NCI-H82 (cell line): ENCODE data around the gene KCNAB1.
A peak's percentile ranks its signal among the peaks of the same experiment; 100 is the strongest.
"Not testable (repeated sequence)": the region's sequence is repeated elsewhere in the genome, so short reads cannot be mapped to it uniquely, and the experiment has no call there.

Source experiments
- DNase-seq: peaks from one replicate; lab custom pipeline; 2025; lab: John Stamatoyannopoulos, UW

Gene KCNAB1

DNA sequence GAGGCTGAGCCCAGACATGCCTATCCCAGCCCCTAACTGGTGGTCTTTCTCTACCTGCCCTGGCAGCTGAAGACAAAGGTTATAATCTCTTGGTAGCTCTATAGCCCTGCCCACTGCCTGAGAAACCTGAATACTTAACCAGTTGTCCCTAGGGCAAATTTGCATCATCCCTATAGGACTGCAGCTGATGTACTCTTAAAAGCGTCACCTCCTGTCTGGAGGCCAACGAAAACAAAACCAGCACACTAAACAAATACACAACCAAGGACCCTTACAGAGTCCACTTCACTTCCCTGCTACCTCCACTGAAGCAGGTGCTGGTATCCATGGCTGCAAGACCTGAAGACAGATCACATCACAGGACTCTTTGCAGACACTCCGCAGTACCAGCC is 98.0 kb downstream of the KCNAB1 start:
- no peak for DNase-seq

GRCh38 chr3:156222381-156222780 is 102.0 kb downstream of the KCNAB1 start:
- DNase-seq = not testable (repeated sequence)

DNA sequence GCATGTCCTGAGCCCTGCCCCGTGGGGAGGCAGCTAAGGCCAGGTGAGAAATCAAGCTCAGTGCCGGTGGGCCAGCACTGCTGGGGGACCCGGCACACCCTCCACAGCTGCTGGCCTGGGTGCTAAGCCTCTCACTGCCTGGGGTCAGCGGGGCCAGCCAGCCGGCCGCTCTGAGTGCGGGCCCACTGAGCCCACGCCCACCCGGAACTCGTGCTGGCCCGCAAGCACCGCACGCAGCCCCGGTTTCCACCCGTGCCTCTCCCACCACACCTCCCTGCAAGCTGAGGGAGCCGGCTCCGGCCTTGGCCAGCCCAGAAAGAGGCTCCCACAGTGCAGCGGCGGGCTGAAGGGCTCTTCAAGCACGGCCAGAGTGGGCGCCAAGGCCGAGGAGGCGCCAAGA is 103.7 kb downstream of the KCNAB1 start:
- DNase-seq = not testable (repeated sequence)

DNA sequence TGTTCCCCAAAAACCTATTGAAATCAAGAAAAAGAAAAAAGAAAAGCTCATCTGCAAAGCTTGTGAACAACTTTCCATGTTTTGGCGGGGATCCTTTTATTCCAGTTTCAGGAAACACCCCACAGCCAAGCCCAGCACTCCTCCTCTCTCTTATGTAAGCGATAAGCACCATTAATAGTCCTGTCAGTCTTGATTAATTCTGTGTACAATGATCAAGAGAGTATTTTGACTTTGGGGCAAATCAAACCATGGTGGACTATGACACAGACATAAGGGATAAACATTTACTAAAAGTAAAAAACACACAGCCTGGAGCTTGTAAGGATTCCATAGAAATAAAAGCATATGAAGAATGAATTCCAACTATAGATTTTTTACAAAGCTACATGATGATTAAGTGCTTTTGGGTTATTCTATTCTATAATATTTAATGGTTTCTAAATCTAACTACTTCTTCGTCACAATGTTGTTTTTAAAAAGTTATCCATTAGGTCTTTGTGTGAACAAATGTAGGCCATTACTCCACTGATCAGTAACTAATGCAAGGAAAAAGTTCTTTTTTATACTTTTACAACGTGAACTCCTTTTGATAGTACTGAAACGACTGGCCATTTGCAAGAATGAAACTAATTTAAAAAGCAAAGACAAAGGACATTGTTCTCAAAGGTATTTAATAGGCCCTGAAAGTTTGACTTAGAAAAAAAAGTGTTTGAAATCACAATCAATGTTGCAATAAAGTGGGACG is 106.5 kb downstream of the KCNAB1 start:
- DNase-seq = no peak

GRCh38 chr3:156227704-156228103 is 107.3 kb downstream of the KCNAB1 start:
- DNase-seq = no peak

- DNase-seq = no peak
These were observed 110.0 kb downstream of the KCNAB1 start for GRCh38 chr3:156230278-156230900.

GRCh38 chr3:156231221-156231620 is 110.8 kb downstream of the KCNAB1 start:
- not testable (repeated sequence) for DNase-seq

DNA sequence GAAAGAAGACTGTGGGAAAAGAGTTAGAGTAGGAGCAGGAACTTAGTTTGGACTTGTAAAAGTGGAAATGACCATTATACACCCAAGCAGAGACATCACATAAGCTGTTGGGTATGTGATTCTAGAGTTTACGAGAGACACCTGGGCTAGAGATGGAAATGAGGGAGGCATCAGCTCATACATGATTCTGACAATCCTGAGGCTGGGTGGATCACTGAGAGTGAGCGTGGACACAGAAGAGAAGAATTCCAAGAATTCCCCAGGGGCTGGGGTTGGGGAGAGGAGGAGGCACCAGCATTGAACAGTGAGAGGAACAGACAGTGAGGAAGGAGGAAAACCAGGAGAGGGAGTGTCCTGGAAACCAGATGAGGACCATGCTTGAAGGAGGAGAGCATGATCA is 113.5 kb downstream of the KCNAB1 start:
- no peak for DNase-seq

GRCh38 chr3:156236556-156237260 is 116.3 kb downstream of the KCNAB1 start:
- no peak for DNase-seq

DNA sequence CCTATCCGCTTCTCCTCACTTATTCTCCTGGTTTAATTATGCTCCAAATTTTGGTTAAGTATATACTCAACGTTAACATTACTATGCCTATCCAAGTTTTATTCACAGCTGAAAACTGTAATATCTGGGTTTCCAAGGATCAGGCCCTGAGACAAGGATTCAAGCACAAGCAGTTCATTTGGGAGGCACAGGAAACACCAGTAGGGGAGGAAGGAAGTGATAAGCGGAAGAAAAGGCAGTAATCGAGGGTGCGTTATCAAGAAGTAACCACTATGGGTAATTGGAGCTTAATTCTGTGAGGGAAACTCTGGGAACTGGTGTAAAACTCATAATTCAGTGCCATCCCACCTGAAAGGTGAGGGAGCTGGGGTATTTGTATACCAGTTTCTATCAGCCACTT is 120.3 kb downstream of the KCNAB1 start:
- no peak for DNase-seq

GRCh38 chr3:156246961-156247725 is 126.8 kb downstream of the KCNAB1 start:
- DNase-seq = no peak

GRCh38 chr3:156250550-156250949 is 130.2 kb downstream of the KCNAB1 start:
- DNase-seq = no peak

- no peak for DNase-seq
These were observed 131.0 kb downstream of the KCNAB1 start for GRCh38 chr3:156251424-156251823.

DNA sequence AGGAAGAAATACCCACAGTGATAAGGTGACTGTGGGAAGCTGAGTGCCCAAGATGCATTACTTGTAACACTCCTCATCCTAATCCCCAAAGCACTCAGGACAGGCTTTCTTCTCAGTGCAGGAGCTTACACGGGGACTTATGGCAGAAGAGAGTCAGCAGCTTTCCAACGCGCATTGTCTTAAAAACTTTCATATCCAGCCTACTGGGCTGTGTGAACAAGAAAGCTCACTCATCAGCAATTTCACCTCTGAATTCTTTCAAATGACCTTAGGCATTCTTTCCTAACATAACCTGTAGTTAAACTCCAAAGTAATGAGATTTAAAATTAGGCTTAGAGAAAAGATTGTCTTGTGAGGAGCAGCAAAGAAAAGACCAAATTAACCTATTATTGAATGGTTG is 132.3 kb downstream of the KCNAB1 start:
- DNase-seq = peak; percentile 80

GRCh38 chr3:156253150-156253549 is 132.8 kb downstream of the KCNAB1 start:
- no peak for DNase-seq

DNA sequence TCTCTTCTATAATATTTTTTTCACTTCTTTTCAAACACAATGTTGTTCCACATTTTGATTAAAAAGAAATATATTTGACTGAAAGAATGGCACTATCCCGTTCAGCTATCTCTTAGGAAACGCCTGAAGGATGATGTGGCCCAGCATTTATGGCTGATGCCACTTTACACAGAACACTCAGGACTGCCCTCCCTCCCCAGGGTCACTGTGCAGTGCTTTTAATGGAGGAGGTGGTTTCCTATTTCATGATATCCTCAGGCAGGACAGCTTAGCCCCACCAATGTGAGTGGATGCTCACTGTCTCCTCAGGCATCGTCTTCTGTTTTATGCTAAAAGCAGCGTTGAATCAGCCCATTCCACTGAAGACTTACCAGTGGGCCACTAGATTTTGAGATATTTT is 135.9 kb downstream of the KCNAB1 start:
- no peak for DNase-seq

DNA sequence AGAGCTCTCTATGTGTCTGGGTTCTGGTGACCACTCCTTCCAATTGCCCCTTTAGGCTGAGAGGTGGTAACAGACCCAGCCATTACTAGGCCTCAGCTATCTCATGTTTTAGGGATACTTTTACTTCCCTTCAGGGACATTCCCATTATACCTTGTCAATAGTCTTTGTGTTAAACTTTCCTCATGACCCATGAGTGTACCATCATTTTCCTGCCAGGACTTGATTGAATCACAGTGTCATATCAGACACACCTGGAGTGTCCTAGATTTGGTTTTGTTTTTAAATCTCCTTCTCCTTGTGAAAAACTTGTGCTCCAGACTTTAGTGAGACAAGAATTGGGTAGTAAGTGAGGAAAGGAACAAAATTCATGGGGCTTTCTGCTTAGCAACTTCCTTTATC is 136.6 kb downstream of the KCNAB1 start:
- no peak for DNase-seq

GRCh38 chr3:156258301-156258700 is 137.9 kb downstream of the KCNAB1 start:
- DNase-seq = no peak

DNA sequence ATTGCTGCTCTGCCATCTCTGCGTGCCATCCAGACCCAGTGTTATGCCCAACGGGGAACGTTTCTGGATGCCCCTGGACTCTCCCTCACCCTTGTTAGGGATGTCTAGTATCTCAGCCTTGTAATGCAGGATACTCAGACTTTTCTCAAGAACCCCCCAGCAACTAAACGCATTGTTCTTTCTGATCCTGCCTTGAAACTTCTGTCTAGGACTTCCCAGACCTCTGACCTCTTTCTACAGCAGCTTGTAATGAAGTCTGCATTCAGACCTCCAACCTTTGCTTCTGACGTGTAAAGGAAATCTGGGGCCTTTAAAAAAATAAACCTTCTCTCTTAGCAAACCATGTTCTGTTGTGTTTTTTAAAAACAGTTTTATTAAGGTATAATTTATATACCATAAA is 139.5 kb downstream of the KCNAB1 start:
- DNase-seq = no peak

DNA sequence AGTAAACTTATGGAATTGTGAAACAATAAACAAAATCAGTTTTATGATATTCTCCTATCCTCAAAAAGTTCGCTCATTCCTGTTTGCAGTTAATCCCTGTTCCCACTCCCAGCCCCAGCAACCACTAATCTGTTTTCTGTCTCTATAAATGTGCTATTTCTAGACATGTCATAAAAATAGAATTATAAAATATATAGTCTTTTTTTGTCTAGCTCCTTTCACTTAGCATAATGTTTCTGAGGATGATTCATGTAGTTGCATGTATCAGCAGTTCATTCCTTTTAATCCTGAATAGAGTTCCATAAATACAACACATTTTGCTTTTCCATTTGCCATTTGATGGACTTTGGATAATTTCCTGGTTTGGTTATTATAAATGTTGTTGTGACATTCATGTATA is 140.0 kb downstream of the KCNAB1 start:
- no peak for DNase-seq

- DNase-seq = no peak
These were observed 144.4 kb downstream of the KCNAB1 start for GRCh38 chr3:156264771-156265170.

GRCh38 chr3:156271508-156271907 is 151.1 kb downstream of the KCNAB1 start:
- no peak for DNase-seq
